ENCODE data around the gene MSLN. TPM values are rescaled to one million over a fixed set of nuclear protein-coding genes. Genes with fewer than 3 reads are reported as not detected.
"Not testable (repeated sequence)": the region's sequence is repeated elsewhere in the genome, so short reads cannot be mapped to it uniquely, and the experiment has no call there.

The MSLN gene
- polyA plus RNA-seq, 2 of the 4 experiments (the other 2 are of a cell fraction): 2.4 to 3.6 TPM

DNA sequence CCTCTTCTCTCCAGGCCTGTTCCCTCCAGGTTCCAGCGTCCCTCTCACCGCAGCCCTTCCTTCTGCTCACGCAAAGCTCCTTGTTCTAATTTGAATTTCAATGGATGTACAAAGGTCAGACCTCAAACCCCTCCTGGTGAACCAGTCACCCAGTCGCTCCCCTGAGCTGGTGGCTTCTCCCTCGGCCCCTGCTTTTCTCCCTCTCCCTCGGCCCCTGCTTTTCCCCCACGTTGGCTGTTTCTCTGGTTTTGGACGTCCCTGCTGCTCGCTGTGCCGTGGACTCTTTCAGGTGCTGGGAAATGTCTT is 8.6 kb upstream of the MSLN start:
- FAIRE-seq: no peak
- 71% methylated on average over 10 of the region's 10 CpGs for WGBS (ENCODE audit: missing lambda C conversion rate)
- ChIA-PET CTCF (interaction anchor here (0.7 to 6.0 kb wide), 3 partner anchors 13 to 171 kb away, joined by 3 to 63 read pairs (median 3); no protein-coding TSS in a partner anchor), POLR2A (no interaction called here)
- Histone ChIP-seq H3K9me3 (no peaks in the 10 kb centered on the region), H3K4me1 (no peaks in the 10 kb centered on the region), H3K4me2 (no peak overlapping the region), H3K27ac (no peak overlapping the region), H3K4me3 (no peak overlapping the region)
- no peak for ATAC-seq
- TF ChIP-seq, protein P1, sequence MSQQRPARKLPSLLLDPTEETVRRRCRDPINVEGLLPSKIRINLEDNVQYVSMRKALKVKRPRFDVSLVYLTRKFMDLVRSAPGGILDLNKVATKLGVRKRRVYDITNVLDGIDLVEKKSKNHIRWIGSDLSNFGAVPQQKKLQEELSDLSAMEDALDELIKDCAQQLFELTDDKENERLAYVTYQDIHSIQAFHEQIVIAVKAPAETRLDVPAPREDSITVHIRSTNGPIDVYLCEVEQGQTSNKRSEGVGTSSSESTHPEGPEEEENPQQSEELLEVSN (IDR thresholded peaks at IDR 0.05; ENCODE audit: borderline replicate concordance, low read depth): no peak
- TF ChIP-seq, protein P2, sequence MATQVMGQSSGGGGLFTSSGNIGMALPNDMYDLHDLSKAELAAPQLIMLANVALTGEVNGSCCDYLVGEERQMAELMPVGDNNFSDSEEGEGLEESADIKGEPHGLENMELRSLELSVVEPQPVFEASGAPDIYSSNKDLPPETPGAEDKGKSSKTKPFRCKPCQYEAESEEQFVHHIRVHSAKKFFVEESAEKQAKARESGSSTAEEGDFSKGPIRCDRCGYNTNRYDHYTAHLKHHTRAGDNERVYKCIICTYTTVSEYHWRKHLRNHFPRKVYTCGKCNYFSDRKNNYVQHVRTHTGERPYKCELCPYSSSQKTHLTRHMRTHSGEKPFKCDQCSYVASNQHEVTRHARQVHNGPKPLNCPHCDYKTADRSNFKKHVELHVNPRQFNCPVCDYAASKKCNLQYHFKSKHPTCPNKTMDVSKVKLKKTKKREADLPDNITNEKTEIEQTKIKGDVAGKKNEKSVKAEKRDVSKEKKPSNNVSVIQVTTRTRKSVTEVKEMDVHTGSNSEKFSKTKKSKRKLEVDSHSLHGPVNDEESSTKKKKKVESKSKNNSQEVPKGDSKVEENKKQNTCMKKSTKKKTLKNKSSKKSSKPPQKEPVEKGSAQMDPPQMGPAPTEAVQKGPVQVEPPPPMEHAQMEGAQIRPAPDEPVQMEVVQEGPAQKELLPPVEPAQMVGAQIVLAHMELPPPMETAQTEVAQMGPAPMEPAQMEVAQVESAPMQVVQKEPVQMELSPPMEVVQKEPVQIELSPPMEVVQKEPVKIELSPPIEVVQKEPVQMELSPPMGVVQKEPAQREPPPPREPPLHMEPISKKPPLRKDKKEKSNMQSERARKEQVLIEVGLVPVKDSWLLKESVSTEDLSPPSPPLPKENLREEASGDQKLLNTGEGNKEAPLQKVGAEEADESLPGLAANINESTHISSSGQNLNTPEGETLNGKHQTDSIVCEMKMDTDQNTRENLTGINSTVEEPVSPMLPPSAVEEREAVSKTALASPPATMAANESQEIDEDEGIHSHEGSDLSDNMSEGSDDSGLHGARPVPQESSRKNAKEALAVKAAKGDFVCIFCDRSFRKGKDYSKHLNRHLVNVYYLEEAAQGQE (IDR thresholded peaks at IDR 0.05): no peak
- TF ChIP-seq HEYL (CRISPR knock-in tag; IDR thresholded peaks at IDR 0.05) (no peak), NPAS2 (CRISPR knock-in tag; IDR thresholded peaks at IDR 0.05; ENCODE audit: borderline replicate concordance) (no peak), RARB (CRISPR knock-in tag; IDR thresholded peaks at IDR 0.05) (no peak), RFX5 (IDR thresholded peaks at IDR 0.05) (no peak), MAZ (IDR thresholded peaks at IDR 0.05; ENCODE audit: borderline replicate concordance, low read depth, low read length) (no peak), MAFK (IDR thresholded peaks at IDR 0.05; ENCODE audit: partially characterized antibody) (no peak), FOSB (CRISPR knock-in tag; IDR thresholded peaks at IDR 0.05) (no peak), RCOR1 (IDR thresholded peaks at IDR 0.05; ENCODE audit: low read depth, low read length) (no peak), CHD4 (IDR thresholded peaks at IDR 0.05; ENCODE audit: borderline replicate concordance) (no peak), CBX8 (IDR thresholded peaks at IDR 0.05) (no peak), JUNB (IDR thresholded peaks at IDR 0.05) (no peak), HDAC2 (IDR thresholded peaks at IDR 0.05) (no peak), FOSL2 (IDR thresholded peaks at IDR 0.05) (no peak), FOSL2 (CRISPR knock-in tag; IDR thresholded peaks at IDR 0.05) (no peak)
- TF ChIP-seq, protein P3, sequence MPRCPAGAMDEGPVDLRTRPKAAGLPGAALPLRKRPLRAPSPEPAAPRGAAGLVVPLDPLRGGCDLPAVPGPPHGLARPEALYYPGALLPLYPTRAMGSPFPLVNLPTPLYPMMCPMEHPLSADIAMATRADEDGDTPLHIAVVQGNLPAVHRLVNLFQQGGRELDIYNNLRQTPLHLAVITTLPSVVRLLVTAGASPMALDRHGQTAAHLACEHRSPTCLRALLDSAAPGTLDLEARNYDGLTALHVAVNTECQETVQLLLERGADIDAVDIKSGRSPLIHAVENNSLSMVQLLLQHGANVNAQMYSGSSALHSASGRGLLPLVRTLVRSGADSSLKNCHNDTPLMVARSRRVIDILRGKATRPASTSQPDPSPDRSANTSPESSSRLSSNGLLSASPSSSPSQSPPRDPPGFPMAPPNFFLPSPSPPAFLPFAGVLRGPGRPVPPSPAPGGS (IDR thresholded peaks at IDR 0.05): no peak
- TF ChIP-seq, protein P4, sequence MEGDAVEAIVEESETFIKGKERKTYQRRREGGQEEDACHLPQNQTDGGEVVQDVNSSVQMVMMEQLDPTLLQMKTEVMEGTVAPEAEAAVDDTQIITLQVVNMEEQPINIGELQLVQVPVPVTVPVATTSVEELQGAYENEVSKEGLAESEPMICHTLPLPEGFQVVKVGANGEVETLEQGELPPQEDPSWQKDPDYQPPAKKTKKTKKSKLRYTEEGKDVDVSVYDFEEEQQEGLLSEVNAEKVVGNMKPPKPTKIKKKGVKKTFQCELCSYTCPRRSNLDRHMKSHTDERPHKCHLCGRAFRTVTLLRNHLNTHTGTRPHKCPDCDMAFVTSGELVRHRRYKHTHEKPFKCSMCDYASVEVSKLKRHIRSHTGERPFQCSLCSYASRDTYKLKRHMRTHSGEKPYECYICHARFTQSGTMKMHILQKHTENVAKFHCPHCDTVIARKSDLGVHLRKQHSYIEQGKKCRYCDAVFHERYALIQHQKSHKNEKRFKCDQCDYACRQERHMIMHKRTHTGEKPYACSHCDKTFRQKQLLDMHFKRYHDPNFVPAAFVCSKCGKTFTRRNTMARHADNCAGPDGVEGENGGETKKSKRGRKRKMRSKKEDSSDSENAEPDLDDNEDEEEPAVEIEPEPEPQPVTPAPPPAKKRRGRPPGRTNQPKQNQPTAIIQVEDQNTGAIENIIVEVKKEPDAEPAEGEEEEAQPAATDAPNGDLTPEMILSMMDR (IDR thresholded peaks at IDR 0.05): no peak
- no peak for DNase-seq (ENCODE audit: low read depth in 1 of 2, low spot score in 1 of 2)

DNA sequence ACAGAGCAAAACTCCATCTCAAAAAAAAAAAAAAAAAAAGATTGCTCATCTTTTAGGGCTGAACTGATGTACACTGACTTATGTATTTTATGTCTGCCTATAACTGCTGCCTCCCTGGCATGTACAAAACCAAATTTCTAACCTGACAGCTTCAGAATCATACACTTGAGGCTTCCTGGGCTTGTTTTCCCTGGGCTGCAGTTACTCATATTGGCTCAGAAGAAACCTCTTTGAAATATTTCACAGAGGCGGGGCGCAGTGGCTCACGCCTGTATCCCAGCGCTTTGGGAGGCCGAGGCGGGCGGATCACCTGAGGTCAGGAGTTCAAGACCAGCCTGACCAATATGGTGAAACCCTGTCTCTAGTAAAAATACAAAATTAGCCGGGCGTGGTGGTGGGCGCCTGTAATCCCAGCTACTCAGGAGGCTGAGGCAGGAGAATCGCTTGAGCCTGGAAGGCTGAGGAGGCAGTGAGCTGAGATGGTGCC is 6.4 kb upstream of the MSLN start:
- DNase-seq (ENCODE audit: low read depth in 1 of 2, low spot score in 1 of 2); H3K4me1 ChIP-seq; FAIRE-seq; H3K4me2 ChIP-seq; H3K4me3 ChIP-seq; POLR2A ChIA-PET; H3K27ac ChIP-seq; ATAC-seq; H3K9me3 ChIP-seq: not testable (repeated sequence)
- 77% methylated on average over 11 of the region's 11 CpGs for WGBS (ENCODE audit: missing lambda C conversion rate)
- CTCF ChIA-PET: interaction anchor here (1.1 to 4.4 kb wide), 5 partner anchors 9 to 43 kb away, joined by 3 to 41 read pairs (median 10); partner anchors contain the start of genes CHTF18, CIAO3 and RPUSD1
